K562 treated with DMSO at 1 percent for 48 hours (cell line): Measurements from ENCODE around the gene C1S. TPM values are rescaled to one million over a fixed set of nuclear protein-coding genes. Genes with fewer than 3 reads are reported as not detected.

Experiments used
- total RNA-seq: library from RNA; unstranded; fragments of 300-600 nt; gene quantifications from 2 replicates; pipeline ENCODE4 v1.2.3, GENCODE V29; 2022; ENCODE audit warnings: low replicate concordance; ENCODE audit errors: extremely low read depth

Gene C1S
- not detected in 2 replicates for total RNA-seq

DNA sequence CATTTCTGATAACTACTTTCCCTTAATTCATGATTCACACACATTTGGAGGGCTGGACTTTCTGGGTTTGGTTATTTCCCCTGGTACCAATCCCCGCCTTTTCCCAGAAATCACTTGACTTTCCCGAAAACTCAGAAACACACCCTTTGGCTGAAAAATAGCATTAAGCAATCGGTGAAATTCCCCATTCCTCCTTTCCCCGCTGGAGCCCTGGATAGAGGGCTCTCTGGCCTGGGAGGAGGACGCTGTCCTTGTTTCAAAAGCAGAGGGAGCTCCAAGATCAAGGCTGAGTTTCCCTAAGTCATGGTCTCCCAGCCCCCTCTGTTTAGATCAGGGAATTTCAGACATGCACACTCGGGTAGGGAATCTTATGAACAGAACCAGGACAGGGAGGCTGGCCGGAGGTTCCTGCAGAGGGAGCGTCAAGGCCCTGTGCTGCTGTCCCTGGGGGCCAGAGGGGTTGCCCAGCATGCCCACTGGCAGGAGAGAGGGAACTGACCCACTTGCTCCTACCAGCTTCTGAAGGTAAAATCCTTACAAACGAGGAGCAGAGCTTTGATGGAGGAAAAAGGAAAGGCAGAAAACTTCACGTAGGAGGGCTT, at the start of gene C1S:
Gene C1S (plus strand): TSS at position 366 of the 602 bp plus-strand sequence. CDS start 1,195 bp downstream, outside the sequence.

DNA sequence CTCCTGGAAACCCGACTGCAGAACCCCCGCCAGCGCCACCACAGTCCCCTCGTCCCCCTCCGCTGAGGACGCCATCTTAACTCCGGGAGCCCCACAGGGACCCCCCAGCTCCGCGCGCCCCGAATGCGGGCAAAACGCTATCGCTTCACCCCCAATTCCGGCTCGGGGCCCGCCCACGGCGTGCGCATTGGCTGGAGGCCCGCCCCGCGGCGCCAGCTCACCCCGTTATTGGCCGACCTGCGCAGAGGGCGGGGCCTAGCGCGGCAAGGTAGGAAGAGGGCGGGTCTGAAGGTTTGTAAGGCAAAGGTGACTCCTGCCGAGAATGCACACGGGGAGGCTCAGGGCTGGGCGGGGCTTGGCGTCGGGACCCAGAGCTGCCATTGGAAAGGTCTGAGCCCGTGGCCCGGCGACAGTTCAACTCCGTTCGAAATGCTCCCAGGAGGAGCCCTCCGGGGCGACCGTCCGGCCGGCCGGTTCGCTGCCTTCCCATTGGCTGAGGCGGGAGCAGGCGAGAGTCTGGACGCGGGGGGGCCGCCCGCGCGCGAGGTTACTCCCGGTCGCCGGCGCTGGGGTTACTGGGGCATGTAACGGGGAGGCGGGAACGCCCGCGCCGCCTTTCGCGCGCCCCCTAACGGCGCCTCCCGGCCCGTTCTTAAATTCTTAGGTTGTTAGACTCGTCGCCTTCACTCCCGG, 42.0 kb upstream of the C1S start, which contains the start of gene LPCAT3:
Gene LPCAT3 (minus strand): TSS at position 127 of the 693 bp plus-strand sequence. CDS start 52 bp downstream, at position 75.

DNA sequence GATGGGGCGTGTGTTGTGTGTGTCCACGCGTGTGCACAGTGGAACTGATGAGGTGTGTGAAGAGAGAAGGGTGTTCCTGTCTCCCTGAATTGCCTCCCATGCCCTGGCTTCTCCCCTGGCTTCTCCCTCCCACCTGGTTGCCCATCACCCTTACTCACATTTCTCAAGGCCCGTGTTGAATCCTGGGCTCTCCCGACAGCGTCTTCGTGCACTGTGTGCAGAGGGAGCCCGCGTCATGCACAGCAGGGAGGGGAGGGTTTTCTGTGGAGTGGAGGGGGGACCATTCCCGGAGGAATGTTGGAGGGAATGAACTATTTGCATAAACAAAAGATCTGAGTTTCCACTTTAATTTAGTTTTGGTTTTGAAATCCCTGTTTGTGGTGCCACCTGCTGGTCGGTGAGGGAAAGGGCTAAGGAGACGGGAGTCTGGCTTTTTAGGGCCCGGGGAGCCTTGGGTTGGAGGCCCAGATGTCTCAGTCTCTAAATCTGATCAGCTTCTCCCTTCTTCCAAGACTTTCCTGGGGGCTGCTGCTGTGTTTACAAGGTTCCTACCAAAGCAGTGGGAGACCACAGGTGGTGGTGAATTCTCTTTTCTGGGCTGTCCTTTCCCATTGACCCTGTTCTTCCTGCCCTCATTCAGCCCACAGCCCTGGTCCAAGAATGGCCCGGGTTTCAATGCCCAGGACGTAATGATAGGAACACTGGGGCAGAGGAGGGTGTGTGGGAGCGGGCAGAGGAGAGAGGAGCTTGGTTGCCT, 31.9 kb downstream of the C1S start, which contains the start of gene C1R:
Gene C1R (minus strand): TSS at position 217 of the 757 bp plus-strand sequence. CDS start 57 bp downstream, at position 160.

GRCh38 chr12:7108796-7109571, 48.5 kb downstream of the C1S start, which contains the start of gene C1RL:
C1RL (minus strand) TSS chr12:7109214; CDS start chr12:7109180, 34 bp downstream.

Other genes starting within 250 kb of the C1S start
- gene GPR162, start 238.9 kb upstream of the C1S start, total RNA-seq = not detected in 2 replicates
- gene P3H3, start 232.3 kb upstream of the C1S start, total RNA-seq = not detected in 2 replicates
- not detected in 2 replicates for gene GNB3, start 219.8 kb upstream of the C1S start, total RNA-seq
- gene CDCA3, start 209.4 kb upstream of the C1S start, total RNA-seq = not detected in 2 replicates
- gene USP5, start 208.6 kb upstream of the C1S start, total RNA-seq = 152 TPM in 1 of 2 replicates, not detected in the other
- gene TPI1, start 193.2 kb upstream of the C1S start, total RNA-seq = 376 TPM in 1 of 2 replicates, not detected in the other
- gene SPSB2, start 187.4 kb upstream of the C1S start, total RNA-seq = not detected in 2 replicates
- not detected in 2 replicates for gene LRRC23, start 155.9 kb upstream of the C1S start, total RNA-seq
- not detected in 2 replicates for gene ENO2, start 146.1 kb upstream of the C1S start, total RNA-seq
- not detected in 2 replicates for gene ATN1, start 132.8 kb upstream of the C1S start, total RNA-seq
- not detected in 2 replicates for gene RNU7-1, start 116.9 kb upstream of the C1S start, total RNA-seq
- gene C12orf57, start 116.7 kb upstream of the C1S start, total RNA-seq = not detected in 2 replicates
- not detected in 2 replicates for gene PTPN6, start 109.4 kb upstream of the C1S start, total RNA-seq
- gene PHB2, start 90.1 kb upstream of the C1S start, total RNA-seq = not detected in 2 replicates
- not detected in 2 replicates for gene EMG1, start 89.8 kb upstream of the C1S start, total RNA-seq
- not detected in 2 replicates for gene LPCAT3, start 42.2 kb upstream of the C1S start, total RNA-seq
- not detected in 2 replicates for gene C1R, start 31.7 kb downstream of the C1S start, total RNA-seq
- not detected in 2 replicates for gene C1RL, start 48.5 kb downstream of the C1S start, total RNA-seq
- not detected in 2 replicates for gene RBP5, start 68.2 kb downstream of the C1S start, total RNA-seq
- gene CLSTN3, start 69.7 kb downstream of the C1S start, total RNA-seq = not detected in 2 replicates
- not detected in 2 replicates for gene PEX5, start 129.0 kb downstream of the C1S start, total RNA-seq
- not detected in 2 replicates for gene ACSM4, start 243.4 kb downstream of the C1S start, total RNA-seq